Neural cell (in vitro differentiated cells): Measurements from ENCODE around the gene USP40. TPM values are rescaled to one million over a fixed set of nuclear protein-coding genes. Genes with fewer than 3 reads are reported as not detected.

Experiments used
- H2AFZ ChIP-seq: fragments of 200-600, 300-800 bp; sonication (generic), shearing (Covaris generic); 2 replicates; pipeline ENCODE4 v1.6.0; 2014; ENCODE audit warnings: low read depth, mild to moderate bottlenecking, antibody characterized with exemption, low read length, moderate library complexity
- H3F3A ChIP-seq: fragments of 200-600 bp; shearing (Covaris generic); 2 replicates; pipeline ENCODE4 v1.6.1; 2016; ENCODE audit warnings: mild to moderate bottlenecking, moderate library complexity, mixed read lengths, antibody characterized with exemption, low read length; ENCODE audit not compliant: insufficient read depth, poor library complexity, severe bottlenecking
- H3K27ac ChIP-seq: fragments of 200-600, 300-800 bp; sonication (generic), shearing (Covaris generic); 2 replicates; pipeline ENCODE4 v1.5.1; 2014; ENCODE audit warnings: mild to moderate bottlenecking, low read length, moderate library complexity
- H3K27me3 ChIP-seq: fragments of 300-800, 200-600 bp; sonication (generic), shearing (Covaris generic); 2 replicates; pipeline ENCODE4 v1.6.0; 2014; ENCODE audit warnings: mild to moderate bottlenecking, low read depth, low read length, moderate library complexity; ENCODE audit not compliant: insufficient read depth
- H3K36me3 ChIP-seq: fragments of 300-800, 200-600 bp; sonication (generic), shearing (Covaris generic); 2 replicates; pipeline ENCODE4 v1.5.1; 2014; ENCODE audit warnings: mild to moderate bottlenecking, antibody characterized with exemption, low read length, moderate library complexity; ENCODE audit not compliant: insufficient read depth
- H3K4me2 ChIP-seq: fragments of 300-800, 200-600 bp; sonication (generic), shearing (Covaris generic); 2 replicates; pipeline ENCODE4 v1.6.0; 2014; ENCODE audit warnings: mild to moderate bottlenecking, low read length
- H3K4me3 ChIP-seq: fragments of 300-800, 200-600 bp; sonication (generic), shearing (Covaris generic); 2 replicates; pipeline ENCODE4 v1.5.1; 2014; ENCODE audit warnings: mild to moderate bottlenecking, low read length, moderate library complexity
- H3K79me2 ChIP-seq: fragments of 200-600 bp; shearing (Covaris generic); replicated peaks from 2 replicates; pipeline ENCODE4 v1.6.0; 2014; ENCODE audit warnings: mild to moderate bottlenecking, low read length, moderate library complexity; ENCODE audit not compliant: insufficient read depth
- H3K9ac ChIP-seq: fragments of 300-800, 200-600 bp; sonication (generic), shearing (Covaris generic); 2 replicates; pipeline ENCODE4 v1.6.1; 2016; ENCODE audit warnings: mild to moderate bottlenecking, low read length, mixed read lengths
- H3K9me2 ChIP-seq: fragments of 200-600 bp; shearing (Covaris generic); 2 replicates; pipeline ENCODE4 v1.6.1; 2016; ENCODE audit warnings: mild to moderate bottlenecking, low read length, mixed read lengths; ENCODE audit not compliant: insufficient read depth
- H3K9me3 ChIP-seq: fragments of 200-600, 300-800 bp; sonication (generic), shearing (Covaris generic); 2 replicates; pipeline ENCODE4 v1.6.1; 2016; ENCODE audit warnings: mild to moderate bottlenecking, mixed run types, low read length, moderate library complexity, mixed read lengths
- H4K20me1 ChIP-seq: fragments of 200-600 bp; shearing (Covaris generic); 2 replicates; pipeline ENCODE4 v1.6.1; 2016; ENCODE audit warnings: mild to moderate bottlenecking, mixed run types; ENCODE audit not compliant: insufficient read depth
- EP300 ChIP-seq: fragments of 450-650 bp; conservative IDR thresholded peaks from 2 replicates; pipeline ENCODE4 v1.6.1; 2014; ENCODE audit warnings: antibody characterized with exemption, mild to moderate bottlenecking, moderate library complexity; ENCODE audit not compliant: poor library complexity, severe bottlenecking
- EZH2 ChIP-seq: fragments of 200-600, 300-800 bp; shearing (Covaris generic), sonication (generic); IDR thresholded peaks from 2 replicates; pipeline ENCODE4 v1.6.1; 2014; ENCODE audit warnings: antibody characterized with exemption, low read length, borderline replicate concordance, mild to moderate bottlenecking; ENCODE audit not compliant: insufficient read depth, poor library complexity, severe bottlenecking
- MXI1 ChIP-seq: fragments of 450-650 bp; conservative IDR thresholded peaks from 2 replicates; pipeline ENCODE4 v1.6.1; 2014; ENCODE audit warnings: antibody characterized with exemption, mild to moderate bottlenecking; ENCODE audit not compliant: poor library complexity, severe bottlenecking
- POLR2AphosphoS5 ChIP-seq: IDR thresholded peaks from 2 replicates; pipeline ENCODE4 v1.6.1; 2012
- RAD21 ChIP-seq: fragments of 450-650 bp; conservative IDR thresholded peaks from 2 replicates; pipeline ENCODE4 v1.6.1; 2014; ENCODE audit warnings: antibody characterized with exemption, mild to moderate bottlenecking, moderate library complexity
- SMC3 ChIP-seq: fragments of 450-650 bp; conservative IDR thresholded peaks from 2 replicates; pipeline ENCODE4 v1.6.1; 2014; ENCODE audit warnings: antibody characterized with exemption, mild to moderate bottlenecking, moderate library complexity; ENCODE audit not compliant: poor library complexity
- TAF1 ChIP-seq: IDR thresholded peaks from 2 replicates; pipeline ENCODE4 v1.6.1; 2012; ENCODE audit warnings: low read depth
- polyA plus RNA-seq: library from polyadenylated mRNA; depleted of rRNA; stranded (reverse); fragments of >200 nt; gene quantifications from 2 replicates; pipeline ENCODE4 v1.2.3, GENCODE V29; 2014
- TF ChIP-seq, protein P1 (sequence below): fragments of 450-650 bp; IDR thresholded peaks from 2 replicates; pipeline ENCODE4 v1.5.1; 2014; ENCODE audit warnings: antibody characterized with exemption, mild to moderate bottlenecking, moderate library complexity; ENCODE audit not compliant: poor library complexity, severe bottlenecking
- TF ChIP-seq, protein P2 (sequence below): IDR thresholded peaks from 2 replicates; pipeline ENCODE4 v1.6.1; 2012; ENCODE audit warnings: borderline replicate concordance

USP40 gene
- polyA plus RNA-seq, 1 donor from 2014 or later = 33.3 TPM

DNA sequence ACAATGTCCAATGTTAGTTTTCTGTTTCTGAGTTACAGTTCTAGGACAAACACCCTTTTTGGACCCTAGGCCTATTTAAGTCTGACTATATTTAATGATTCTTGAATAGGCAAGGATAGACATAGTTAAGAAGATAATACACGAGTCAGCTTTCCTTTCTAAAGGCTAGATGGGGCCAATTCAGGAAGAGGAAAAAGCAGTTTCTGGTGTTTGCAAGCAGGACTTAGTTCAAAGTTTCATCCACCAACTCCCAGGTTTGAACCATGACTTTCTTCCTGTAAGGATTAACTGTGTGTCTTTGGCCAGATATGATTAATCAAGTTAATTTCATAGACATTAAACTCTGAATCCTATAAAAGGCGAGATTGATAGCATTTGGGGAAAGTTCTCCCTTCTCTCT lies 66.7 kb downstream of the USP40 start:
- no peaks in the 10 kb centered on the region for H4K20me1 ChIP-seq
- no peak overlapping the region for H3K27ac ChIP-seq
- H3K9ac ChIP-seq = no peak overlapping the region
- H3K36me3 ChIP-seq = no peaks in the 10 kb centered on the region
- H3K9me3 ChIP-seq = no peaks in the 10 kb centered on the region
- no peak overlapping the region for H2AFZ ChIP-seq
- no peak for TF ChIP-seq POLR2AphosphoS5
- no peak for TF ChIP-seq EZH2
- TF ChIP-seq TAF1 = no peak
- no peak for TF ChIP-seq EP300
- TF ChIP-seq, protein P1, sequence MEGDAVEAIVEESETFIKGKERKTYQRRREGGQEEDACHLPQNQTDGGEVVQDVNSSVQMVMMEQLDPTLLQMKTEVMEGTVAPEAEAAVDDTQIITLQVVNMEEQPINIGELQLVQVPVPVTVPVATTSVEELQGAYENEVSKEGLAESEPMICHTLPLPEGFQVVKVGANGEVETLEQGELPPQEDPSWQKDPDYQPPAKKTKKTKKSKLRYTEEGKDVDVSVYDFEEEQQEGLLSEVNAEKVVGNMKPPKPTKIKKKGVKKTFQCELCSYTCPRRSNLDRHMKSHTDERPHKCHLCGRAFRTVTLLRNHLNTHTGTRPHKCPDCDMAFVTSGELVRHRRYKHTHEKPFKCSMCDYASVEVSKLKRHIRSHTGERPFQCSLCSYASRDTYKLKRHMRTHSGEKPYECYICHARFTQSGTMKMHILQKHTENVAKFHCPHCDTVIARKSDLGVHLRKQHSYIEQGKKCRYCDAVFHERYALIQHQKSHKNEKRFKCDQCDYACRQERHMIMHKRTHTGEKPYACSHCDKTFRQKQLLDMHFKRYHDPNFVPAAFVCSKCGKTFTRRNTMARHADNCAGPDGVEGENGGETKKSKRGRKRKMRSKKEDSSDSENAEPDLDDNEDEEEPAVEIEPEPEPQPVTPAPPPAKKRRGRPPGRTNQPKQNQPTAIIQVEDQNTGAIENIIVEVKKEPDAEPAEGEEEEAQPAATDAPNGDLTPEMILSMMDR = no peak
- TF ChIP-seq, protein P2, sequence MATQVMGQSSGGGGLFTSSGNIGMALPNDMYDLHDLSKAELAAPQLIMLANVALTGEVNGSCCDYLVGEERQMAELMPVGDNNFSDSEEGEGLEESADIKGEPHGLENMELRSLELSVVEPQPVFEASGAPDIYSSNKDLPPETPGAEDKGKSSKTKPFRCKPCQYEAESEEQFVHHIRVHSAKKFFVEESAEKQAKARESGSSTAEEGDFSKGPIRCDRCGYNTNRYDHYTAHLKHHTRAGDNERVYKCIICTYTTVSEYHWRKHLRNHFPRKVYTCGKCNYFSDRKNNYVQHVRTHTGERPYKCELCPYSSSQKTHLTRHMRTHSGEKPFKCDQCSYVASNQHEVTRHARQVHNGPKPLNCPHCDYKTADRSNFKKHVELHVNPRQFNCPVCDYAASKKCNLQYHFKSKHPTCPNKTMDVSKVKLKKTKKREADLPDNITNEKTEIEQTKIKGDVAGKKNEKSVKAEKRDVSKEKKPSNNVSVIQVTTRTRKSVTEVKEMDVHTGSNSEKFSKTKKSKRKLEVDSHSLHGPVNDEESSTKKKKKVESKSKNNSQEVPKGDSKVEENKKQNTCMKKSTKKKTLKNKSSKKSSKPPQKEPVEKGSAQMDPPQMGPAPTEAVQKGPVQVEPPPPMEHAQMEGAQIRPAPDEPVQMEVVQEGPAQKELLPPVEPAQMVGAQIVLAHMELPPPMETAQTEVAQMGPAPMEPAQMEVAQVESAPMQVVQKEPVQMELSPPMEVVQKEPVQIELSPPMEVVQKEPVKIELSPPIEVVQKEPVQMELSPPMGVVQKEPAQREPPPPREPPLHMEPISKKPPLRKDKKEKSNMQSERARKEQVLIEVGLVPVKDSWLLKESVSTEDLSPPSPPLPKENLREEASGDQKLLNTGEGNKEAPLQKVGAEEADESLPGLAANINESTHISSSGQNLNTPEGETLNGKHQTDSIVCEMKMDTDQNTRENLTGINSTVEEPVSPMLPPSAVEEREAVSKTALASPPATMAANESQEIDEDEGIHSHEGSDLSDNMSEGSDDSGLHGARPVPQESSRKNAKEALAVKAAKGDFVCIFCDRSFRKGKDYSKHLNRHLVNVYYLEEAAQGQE = no peak
- no peak for TF ChIP-seq MXI1
- TF ChIP-seq SMC3 = no peak
- no peak for TF ChIP-seq RAD21
- H3K9me2 ChIP-seq = no peaks in the 10 kb centered on the region
- H3K4me3 ChIP-seq = no peak overlapping the region
- H3K27me3 ChIP-seq = no peaks in the 10 kb centered on the region
- H3F3A ChIP-seq = no peaks in the 10 kb centered on the region
- H3K79me2 ChIP-seq = no peaks in the 10 kb centered on the region
- H3K4me2 ChIP-seq = no peak overlapping the region

DNA sequence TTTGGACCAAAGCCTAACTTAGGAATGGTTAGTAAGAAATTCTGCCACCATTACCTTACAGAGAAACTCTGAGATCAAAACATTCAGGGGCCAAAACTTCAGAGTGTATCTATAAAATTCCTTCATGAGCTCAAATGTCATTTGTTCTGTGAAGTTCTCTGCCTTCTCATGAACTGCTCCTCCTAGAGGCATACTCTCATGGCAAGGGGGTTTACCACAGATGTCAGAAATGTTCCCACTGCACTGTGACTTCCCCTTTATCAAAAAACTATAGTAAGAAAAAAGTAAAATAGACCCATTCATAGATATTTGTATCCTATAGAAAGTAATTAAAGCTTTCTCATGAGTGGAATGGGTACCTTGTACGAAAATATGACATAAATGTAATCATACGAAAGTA lies 68.5 kb downstream of the USP40 start:
- Histone ChIP-seq H3K4me2 (no peak overlapping the region), H3K36me3 (peaks cover 4% of the 10 kb centered on the region), H3K9me2 (no peaks in the 10 kb centered on the region), H2AFZ (no peak overlapping the region), H3K27me3 (no peaks in the 10 kb centered on the region), H3K27ac (no peak overlapping the region), H3K9me3 (no peaks in the 10 kb centered on the region), H3K9ac (no peak overlapping the region), H4K20me1 (no peaks in the 10 kb centered on the region), H3K4me3 (no peak overlapping the region), H3F3A (no peaks in the 10 kb centered on the region), H3K79me2 (no peaks in the 10 kb centered on the region)
- TF ChIP-seq POLR2AphosphoS5 (no peak), TAF1 (no peak), RAD21 (no peak), EZH2 (no peak), EP300 (no peak), MXI1 (no peak), SMC3 (no peak)
- TF ChIP-seq, protein P1 = no peak
- TF ChIP-seq, protein P2 = no peak
